ENCODE data around the gene ACTN4. TPM values are rescaled to one million over a fixed set of nuclear protein-coding genes. Genes with fewer than 3 reads are reported as not detected.

The ACTN4 gene
- polyA plus RNA-seq, 2 of the 4 experiments (the other 2 are of a cell fraction) = 605 to 967 TPM

GRCh38 chr19:38718747-38719543, 71.5 kb downstream of the ACTN4 start:
- Histone ChIP-seq H3K4me2 (no peak overlapping the region), H3K4me1 (peaks cover 33% of the 10 kb centered on the region), H3K4me3 (no peak overlapping the region), H3K9me3 (no peaks in the 10 kb centered on the region), H3K27ac (peak overlapping the region; percentile 32 to 66; a peak in 4 of 6 replicates)
- FAIRE-seq (peak; percentile 36), DNase-seq (ENCODE audit: low read depth in 1 of 2, low spot score in 1 of 2) (peak in 1 of 2 experiments; percentile 61), ATAC-seq (peak; percentile 30 to 52)
- CTCF ChIA-PET = interaction anchor here (0.6 to 38.0 kb wide), 19 partner anchors 12 to 316 kb away, joined by 3 to 764 read pairs (median 4); partner anchors contain the start of genes ACTN4, FAM98C, MRPS12 and SARS2
- WGBS (ENCODE audit: missing lambda C conversion rate) = 79% methylated on average over 24 of the region's 24 CpGs
- POLR2A ChIA-PET = interaction anchor here (0.6 to 1.4 kb wide), 3 partner anchors 71 to 205 kb away, joined by 3 to 5 read pairs (median 4); partner anchors contain the start of gene ACTN4
- TF ChIP-seq GATA3 (IDR thresholded peaks at IDR 0.05; ENCODE audit: borderline replicate concordance) (no peak), FOSB (CRISPR knock-in tag; IDR thresholded peaks at IDR 0.05) (no peak), CHD4 (IDR thresholded peaks at IDR 0.05; ENCODE audit: borderline replicate concordance) (no peak), TP53 (CRISPR knock-in tag; IDR thresholded peaks at IDR 0.05) (no peak), RCOR1 (IDR thresholded peaks at IDR 0.05; ENCODE audit: low read depth, low read length) (no peak), HES2 (IDR thresholded peaks at IDR 0.05) (no peak), POLR2AphosphoS2 (conservative IDR thresholded peaks at IDR 0.05; ENCODE audit: low read length) (peak; percentile 72), KDM5A (IDR thresholded peaks at IDR 0.05) (no peak), EHF (CRISPR knock-in tag; IDR thresholded peaks at IDR 0.05) (no peak), EHMT2 (IDR thresholded peaks at IDR 0.05; ENCODE audit: low read depth) (no peak), FOSL2 (IDR thresholded peaks at IDR 0.05) (no peak), FOSL2 (CRISPR knock-in tag; IDR thresholded peaks at IDR 0.05) (no peak), RNF2 (IDR thresholded peaks at IDR 0.05; ENCODE audit: borderline replicate concordance, low read depth) (no peak), EP300 (IDR thresholded peaks at IDR 0.05) (no peak), MYC (IDR thresholded peaks at IDR 0.05; ENCODE audit: borderline replicate concordance, low read length) (no peak), BHLHE40 (IDR thresholded peaks at IDR 0.05; ENCODE audit: low read depth, low read length) (no peak), RARB (CRISPR knock-in tag; IDR thresholded peaks at IDR 0.05) (no peak), CEBPB (IDR thresholded peaks at IDR 0.05) (no peak), JUN (IDR thresholded peaks at IDR 0.05) (peak in 1 of 2 experiments; percentile 56; a peak in 1 of 5 replicates), SMC3 (IDR thresholded peaks at IDR 0.05) (peak; percentile 44), MAX (IDR thresholded peaks at IDR 0.05) (no peak), CBX8 (IDR thresholded peaks at IDR 0.05) (no peak), HEYL (CRISPR knock-in tag; IDR thresholded peaks at IDR 0.05) (no peak), NR3C1 (IDR thresholded peaks at IDR 0.05) (no peak)
- TF ChIP-seq, protein P1, sequence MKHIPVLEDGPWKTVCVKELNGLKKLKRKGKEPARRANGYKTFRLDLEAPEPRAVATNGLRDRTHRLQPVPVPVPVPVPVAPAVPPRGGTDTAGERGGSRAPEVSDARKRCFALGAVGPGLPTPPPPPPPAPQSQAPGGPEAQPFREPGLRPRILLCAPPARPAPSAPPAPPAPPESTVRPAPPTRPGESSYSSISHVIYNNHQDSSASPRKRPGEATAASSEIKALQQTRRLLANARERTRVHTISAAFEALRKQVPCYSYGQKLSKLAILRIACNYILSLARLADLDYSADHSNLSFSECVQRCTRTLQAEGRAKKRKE (CRISPR knock-in tag; IDR thresholded peaks at IDR 0.05; ENCODE audit: low read depth) = no peak
- TF ChIP-seq, protein P2, sequence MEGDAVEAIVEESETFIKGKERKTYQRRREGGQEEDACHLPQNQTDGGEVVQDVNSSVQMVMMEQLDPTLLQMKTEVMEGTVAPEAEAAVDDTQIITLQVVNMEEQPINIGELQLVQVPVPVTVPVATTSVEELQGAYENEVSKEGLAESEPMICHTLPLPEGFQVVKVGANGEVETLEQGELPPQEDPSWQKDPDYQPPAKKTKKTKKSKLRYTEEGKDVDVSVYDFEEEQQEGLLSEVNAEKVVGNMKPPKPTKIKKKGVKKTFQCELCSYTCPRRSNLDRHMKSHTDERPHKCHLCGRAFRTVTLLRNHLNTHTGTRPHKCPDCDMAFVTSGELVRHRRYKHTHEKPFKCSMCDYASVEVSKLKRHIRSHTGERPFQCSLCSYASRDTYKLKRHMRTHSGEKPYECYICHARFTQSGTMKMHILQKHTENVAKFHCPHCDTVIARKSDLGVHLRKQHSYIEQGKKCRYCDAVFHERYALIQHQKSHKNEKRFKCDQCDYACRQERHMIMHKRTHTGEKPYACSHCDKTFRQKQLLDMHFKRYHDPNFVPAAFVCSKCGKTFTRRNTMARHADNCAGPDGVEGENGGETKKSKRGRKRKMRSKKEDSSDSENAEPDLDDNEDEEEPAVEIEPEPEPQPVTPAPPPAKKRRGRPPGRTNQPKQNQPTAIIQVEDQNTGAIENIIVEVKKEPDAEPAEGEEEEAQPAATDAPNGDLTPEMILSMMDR (IDR thresholded peaks at IDR 0.05) = peak; percentile 38; the same call in 2 of the 3 replicates
- TF ChIP-seq, protein P3, sequence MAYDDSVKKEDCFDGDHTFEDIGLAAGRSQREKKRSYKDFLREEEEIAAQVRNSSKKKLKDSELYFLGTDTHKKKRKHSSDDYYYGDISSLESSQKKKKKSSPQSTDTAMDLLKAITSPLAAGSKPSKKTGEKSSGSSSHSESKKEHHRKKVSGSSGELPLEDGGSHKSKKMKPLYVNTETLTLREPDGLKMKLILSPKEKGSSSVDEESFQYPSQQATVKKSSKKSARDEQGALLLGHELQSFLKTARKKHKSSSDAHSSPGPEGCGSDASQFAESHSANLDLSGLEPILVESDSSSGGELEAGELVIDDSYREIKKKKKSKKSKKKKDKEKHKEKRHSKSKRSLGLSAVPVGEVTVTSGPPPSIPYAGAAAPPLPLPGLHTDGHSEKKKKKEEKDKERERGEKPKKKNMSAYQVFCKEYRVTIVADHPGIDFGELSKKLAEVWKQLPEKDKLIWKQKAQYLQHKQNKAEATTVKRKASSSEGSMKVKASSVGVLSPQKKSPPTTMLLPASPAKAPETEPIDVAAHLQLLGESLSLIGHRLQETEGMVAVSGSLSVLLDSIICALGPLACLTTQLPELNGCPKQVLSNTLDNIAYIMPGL (CRISPR knock-in tag; IDR thresholded peaks at IDR 0.05; ENCODE audit: borderline replicate concordance) = no peak
- TF ChIP-seq, protein P4, sequence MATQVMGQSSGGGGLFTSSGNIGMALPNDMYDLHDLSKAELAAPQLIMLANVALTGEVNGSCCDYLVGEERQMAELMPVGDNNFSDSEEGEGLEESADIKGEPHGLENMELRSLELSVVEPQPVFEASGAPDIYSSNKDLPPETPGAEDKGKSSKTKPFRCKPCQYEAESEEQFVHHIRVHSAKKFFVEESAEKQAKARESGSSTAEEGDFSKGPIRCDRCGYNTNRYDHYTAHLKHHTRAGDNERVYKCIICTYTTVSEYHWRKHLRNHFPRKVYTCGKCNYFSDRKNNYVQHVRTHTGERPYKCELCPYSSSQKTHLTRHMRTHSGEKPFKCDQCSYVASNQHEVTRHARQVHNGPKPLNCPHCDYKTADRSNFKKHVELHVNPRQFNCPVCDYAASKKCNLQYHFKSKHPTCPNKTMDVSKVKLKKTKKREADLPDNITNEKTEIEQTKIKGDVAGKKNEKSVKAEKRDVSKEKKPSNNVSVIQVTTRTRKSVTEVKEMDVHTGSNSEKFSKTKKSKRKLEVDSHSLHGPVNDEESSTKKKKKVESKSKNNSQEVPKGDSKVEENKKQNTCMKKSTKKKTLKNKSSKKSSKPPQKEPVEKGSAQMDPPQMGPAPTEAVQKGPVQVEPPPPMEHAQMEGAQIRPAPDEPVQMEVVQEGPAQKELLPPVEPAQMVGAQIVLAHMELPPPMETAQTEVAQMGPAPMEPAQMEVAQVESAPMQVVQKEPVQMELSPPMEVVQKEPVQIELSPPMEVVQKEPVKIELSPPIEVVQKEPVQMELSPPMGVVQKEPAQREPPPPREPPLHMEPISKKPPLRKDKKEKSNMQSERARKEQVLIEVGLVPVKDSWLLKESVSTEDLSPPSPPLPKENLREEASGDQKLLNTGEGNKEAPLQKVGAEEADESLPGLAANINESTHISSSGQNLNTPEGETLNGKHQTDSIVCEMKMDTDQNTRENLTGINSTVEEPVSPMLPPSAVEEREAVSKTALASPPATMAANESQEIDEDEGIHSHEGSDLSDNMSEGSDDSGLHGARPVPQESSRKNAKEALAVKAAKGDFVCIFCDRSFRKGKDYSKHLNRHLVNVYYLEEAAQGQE (IDR thresholded peaks at IDR 0.05) = no peak
- TF ChIP-seq, protein P5, sequence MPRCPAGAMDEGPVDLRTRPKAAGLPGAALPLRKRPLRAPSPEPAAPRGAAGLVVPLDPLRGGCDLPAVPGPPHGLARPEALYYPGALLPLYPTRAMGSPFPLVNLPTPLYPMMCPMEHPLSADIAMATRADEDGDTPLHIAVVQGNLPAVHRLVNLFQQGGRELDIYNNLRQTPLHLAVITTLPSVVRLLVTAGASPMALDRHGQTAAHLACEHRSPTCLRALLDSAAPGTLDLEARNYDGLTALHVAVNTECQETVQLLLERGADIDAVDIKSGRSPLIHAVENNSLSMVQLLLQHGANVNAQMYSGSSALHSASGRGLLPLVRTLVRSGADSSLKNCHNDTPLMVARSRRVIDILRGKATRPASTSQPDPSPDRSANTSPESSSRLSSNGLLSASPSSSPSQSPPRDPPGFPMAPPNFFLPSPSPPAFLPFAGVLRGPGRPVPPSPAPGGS (IDR thresholded peaks at IDR 0.05) = no peak
- TF ChIP-seq, protein P6, sequence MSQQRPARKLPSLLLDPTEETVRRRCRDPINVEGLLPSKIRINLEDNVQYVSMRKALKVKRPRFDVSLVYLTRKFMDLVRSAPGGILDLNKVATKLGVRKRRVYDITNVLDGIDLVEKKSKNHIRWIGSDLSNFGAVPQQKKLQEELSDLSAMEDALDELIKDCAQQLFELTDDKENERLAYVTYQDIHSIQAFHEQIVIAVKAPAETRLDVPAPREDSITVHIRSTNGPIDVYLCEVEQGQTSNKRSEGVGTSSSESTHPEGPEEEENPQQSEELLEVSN (IDR thresholded peaks at IDR 0.05; ENCODE audit: borderline replicate concordance, low read depth) = no peak
